ENCODE data around the gene ORAI3. TPM values are rescaled to one million over a fixed set of nuclear protein-coding genes. Genes with fewer than 3 reads are reported as not detected.

ORAI3 gene
- total and polyA plus RNA-seq, 2 experiments from 2014 or later: 52.5 to 54.0 TPM

GRCh38 chr16:30967795-30968194 is 18.9 kb downstream of the ORAI3 start:
- Histone ChIP-seq H3K36me3 (replicated peaks; ENCODE audit: insufficient read depth, low read depth) (no peaks in the 10 kb centered on the region), H3K4me3 (no peak overlapping the region), H3K9me2 (replicated peaks; ENCODE audit: insufficient read depth) (no peaks in the 10 kb centered on the region), H3K79me2 (no peaks in the 10 kb centered on the region), H3K9me3 (ENCODE audit: low read depth) (no peaks in the 10 kb centered on the region), H3K4me1 (ENCODE audit: insufficient read depth) (no peaks in the 10 kb centered on the region), H2AFZ (no peak overlapping the region), H3K27me3 (no peaks in the 10 kb centered on the region), H4K20me1 (ENCODE audit: insufficient read depth, poor library complexity, severe bottlenecking) (no peaks in the 10 kb centered on the region), H3K4me2 (no peak overlapping the region), H3K27ac (no peak overlapping the region)
- TF ChIP-seq, protein P1, sequence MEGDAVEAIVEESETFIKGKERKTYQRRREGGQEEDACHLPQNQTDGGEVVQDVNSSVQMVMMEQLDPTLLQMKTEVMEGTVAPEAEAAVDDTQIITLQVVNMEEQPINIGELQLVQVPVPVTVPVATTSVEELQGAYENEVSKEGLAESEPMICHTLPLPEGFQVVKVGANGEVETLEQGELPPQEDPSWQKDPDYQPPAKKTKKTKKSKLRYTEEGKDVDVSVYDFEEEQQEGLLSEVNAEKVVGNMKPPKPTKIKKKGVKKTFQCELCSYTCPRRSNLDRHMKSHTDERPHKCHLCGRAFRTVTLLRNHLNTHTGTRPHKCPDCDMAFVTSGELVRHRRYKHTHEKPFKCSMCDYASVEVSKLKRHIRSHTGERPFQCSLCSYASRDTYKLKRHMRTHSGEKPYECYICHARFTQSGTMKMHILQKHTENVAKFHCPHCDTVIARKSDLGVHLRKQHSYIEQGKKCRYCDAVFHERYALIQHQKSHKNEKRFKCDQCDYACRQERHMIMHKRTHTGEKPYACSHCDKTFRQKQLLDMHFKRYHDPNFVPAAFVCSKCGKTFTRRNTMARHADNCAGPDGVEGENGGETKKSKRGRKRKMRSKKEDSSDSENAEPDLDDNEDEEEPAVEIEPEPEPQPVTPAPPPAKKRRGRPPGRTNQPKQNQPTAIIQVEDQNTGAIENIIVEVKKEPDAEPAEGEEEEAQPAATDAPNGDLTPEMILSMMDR (IDR thresholded peaks at IDR 0.05; ENCODE audit: poor library complexity): no peak
- TF ChIP-seq EZH2 (IDR thresholded peaks at IDR 0.05; ENCODE audit: borderline replicate concordance) (no peak), EZH2phosphoT487 (IDR thresholded peaks at IDR 0.05; ENCODE audit: low read depth, severe bottlenecking, unreplicated experiment) (no peak)
- 94% methylated on average over 4 of the region's 4 CpGs for WGBS (ENCODE audit: low lambda C conversion rate, missing lambda C conversion rate)
- no peak for DNase-seq (ENCODE audit: low spot score)

DNA sequence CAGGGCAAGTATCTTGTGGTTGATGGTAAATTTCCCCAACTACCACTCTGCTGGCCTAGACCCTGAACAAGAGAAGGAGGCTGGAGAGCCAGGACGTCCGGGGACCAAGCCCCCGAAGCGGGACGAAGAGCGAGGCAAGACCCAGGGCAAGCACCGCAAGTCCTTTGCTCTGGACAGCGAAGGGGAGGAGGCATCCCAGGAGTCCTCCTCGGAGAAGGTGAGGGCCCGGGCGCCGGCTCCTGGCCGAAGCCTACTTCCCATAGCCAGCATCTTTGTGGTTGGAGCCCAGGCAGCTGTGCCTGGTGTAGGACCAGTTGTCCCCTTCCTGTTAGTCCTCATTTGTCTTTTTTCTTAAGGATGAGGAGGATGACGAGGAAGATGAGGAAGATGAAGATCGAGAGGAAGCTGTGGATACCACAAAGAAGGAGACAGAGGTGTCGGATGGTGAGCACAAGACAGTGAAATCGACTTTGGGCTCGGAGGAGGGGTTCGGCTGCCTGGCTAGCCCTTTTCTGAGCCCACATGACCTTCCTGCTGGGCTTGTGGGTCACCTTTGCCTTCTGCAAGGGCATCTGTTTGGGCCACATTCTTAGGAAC is 20.5 kb downstream of the ORAI3 start:
- Histone ChIP-seq H3K79me2 (no peaks in the 10 kb centered on the region), H3K4me1 (ENCODE audit: insufficient read depth) (no peaks in the 10 kb centered on the region), H2AFZ (no peak overlapping the region), H3K4me2 (no peak overlapping the region), H3K36me3 (replicated peaks; ENCODE audit: insufficient read depth, low read depth) (no peaks in the 10 kb centered on the region), H3K4me3 (no peak overlapping the region), H3K9me2 (replicated peaks; ENCODE audit: insufficient read depth) (no peaks in the 10 kb centered on the region), H3K9me3 (ENCODE audit: low read depth) (no peaks in the 10 kb centered on the region), H3K27ac (no peak overlapping the region), H3K27me3 (no peaks in the 10 kb centered on the region), H4K20me1 (ENCODE audit: insufficient read depth, poor library complexity, severe bottlenecking) (no peaks in the 10 kb centered on the region)
- WGBS (ENCODE audit: low lambda C conversion rate, missing lambda C conversion rate): 96% methylated on average over 19 of the region's 19 CpGs
- TF ChIP-seq EZH2phosphoT487 (IDR thresholded peaks at IDR 0.05; ENCODE audit: low read depth, severe bottlenecking, unreplicated experiment) (no peak), EZH2 (IDR thresholded peaks at IDR 0.05; ENCODE audit: borderline replicate concordance) (no peak)
- TF ChIP-seq, protein P1 (IDR thresholded peaks at IDR 0.05; ENCODE audit: poor library complexity): no peak
- no peak for DNase-seq (ENCODE audit: low spot score)

- Histone ChIP-seq H3K4me1 (ENCODE audit: insufficient read depth) (no peaks in the 10 kb centered on the region), H3K36me3 (replicated peaks; ENCODE audit: insufficient read depth, low read depth) (no peaks in the 10 kb centered on the region), H3K9me3 (ENCODE audit: low read depth) (no peaks in the 10 kb centered on the region), H4K20me1 (ENCODE audit: insufficient read depth, poor library complexity, severe bottlenecking) (no peaks in the 10 kb centered on the region), H3K27ac (no peak overlapping the region), H3K4me3 (no peak overlapping the region), H3K9me2 (replicated peaks; ENCODE audit: insufficient read depth) (no peaks in the 10 kb centered on the region), H2AFZ (no peak overlapping the region), H3K79me2 (no peaks in the 10 kb centered on the region), H3K27me3 (no peaks in the 10 kb centered on the region), H3K4me2 (no peak overlapping the region)
- TF ChIP-seq EZH2phosphoT487 (IDR thresholded peaks at IDR 0.05; ENCODE audit: low read depth, severe bottlenecking, unreplicated experiment): no peak
- no peak for TF ChIP-seq EZH2 (IDR thresholded peaks at IDR 0.05; ENCODE audit: borderline replicate concordance)
- TF ChIP-seq, protein P1 (IDR thresholded peaks at IDR 0.05; ENCODE audit: poor library complexity): no peak
- 95% methylated on average over 10 of the region's 14 CpGs for WGBS (ENCODE audit: low lambda C conversion rate, missing lambda C conversion rate)
- no peak for DNase-seq (ENCODE audit: low spot score)
Measured at GRCh38 chr16:30971298-30971697, 22.4 kb downstream of the ORAI3 start.
